Panc1 (cell line): ENCODE data around the gene HORMAD1.

Experiments
- POLR2AphosphoS5 ChIP-seq: IDR thresholded peaks from 2 replicates; pipeline ENCODE4 v1.6.1; 2012; ENCODE audit warnings: mild to moderate bottlenecking, low read depth, low read length, moderate library complexity
- TF ChIP-seq, protein P1 (sequence below): fragments of 450-650 bp; IDR thresholded peaks from 2 replicates; pipeline ENCODE4 v1.5.1; 2017; ENCODE audit warnings: mild to moderate bottlenecking
- TF ChIP-seq, protein P2 (sequence below), 2 experiments: IDR thresholded peaks; 2 replicates each; pipeline ENCODE4 v1.6.1; 2011 to 2012; ENCODE audit warnings: low read depth in 2 of 2, control low read depth in 1 of 2, low read length in 1 of 2, mild to moderate bottlenecking in 1 of 2, moderate library complexity in 1 of 2; ENCODE audit not compliant: insufficient read depth in 1 of 2

DNA sequence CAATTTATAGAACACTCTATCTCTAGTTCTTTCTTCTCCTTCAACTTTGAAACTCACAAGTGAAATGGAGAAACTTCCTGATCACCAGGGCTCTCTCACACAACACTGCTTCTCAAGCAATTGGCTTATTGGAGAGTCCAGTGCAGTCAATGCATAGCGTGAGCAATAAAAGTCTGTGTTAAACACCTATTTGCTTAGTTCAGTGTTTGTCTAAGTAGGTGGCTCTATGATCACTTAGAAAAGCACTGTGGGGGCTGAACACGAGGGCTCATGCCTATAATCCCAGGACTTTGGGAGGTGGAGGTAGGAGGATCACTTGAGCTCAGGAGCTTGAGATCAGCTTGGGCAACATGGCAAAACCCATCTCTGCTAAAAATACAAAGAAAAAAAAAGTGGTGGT, 32.7 kb upstream of the HORMAD1 start:
- TF ChIP-seq, protein P1, sequence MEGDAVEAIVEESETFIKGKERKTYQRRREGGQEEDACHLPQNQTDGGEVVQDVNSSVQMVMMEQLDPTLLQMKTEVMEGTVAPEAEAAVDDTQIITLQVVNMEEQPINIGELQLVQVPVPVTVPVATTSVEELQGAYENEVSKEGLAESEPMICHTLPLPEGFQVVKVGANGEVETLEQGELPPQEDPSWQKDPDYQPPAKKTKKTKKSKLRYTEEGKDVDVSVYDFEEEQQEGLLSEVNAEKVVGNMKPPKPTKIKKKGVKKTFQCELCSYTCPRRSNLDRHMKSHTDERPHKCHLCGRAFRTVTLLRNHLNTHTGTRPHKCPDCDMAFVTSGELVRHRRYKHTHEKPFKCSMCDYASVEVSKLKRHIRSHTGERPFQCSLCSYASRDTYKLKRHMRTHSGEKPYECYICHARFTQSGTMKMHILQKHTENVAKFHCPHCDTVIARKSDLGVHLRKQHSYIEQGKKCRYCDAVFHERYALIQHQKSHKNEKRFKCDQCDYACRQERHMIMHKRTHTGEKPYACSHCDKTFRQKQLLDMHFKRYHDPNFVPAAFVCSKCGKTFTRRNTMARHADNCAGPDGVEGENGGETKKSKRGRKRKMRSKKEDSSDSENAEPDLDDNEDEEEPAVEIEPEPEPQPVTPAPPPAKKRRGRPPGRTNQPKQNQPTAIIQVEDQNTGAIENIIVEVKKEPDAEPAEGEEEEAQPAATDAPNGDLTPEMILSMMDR = no peak
- no peak for TF ChIP-seq POLR2AphosphoS5
- TF ChIP-seq, protein P2, sequence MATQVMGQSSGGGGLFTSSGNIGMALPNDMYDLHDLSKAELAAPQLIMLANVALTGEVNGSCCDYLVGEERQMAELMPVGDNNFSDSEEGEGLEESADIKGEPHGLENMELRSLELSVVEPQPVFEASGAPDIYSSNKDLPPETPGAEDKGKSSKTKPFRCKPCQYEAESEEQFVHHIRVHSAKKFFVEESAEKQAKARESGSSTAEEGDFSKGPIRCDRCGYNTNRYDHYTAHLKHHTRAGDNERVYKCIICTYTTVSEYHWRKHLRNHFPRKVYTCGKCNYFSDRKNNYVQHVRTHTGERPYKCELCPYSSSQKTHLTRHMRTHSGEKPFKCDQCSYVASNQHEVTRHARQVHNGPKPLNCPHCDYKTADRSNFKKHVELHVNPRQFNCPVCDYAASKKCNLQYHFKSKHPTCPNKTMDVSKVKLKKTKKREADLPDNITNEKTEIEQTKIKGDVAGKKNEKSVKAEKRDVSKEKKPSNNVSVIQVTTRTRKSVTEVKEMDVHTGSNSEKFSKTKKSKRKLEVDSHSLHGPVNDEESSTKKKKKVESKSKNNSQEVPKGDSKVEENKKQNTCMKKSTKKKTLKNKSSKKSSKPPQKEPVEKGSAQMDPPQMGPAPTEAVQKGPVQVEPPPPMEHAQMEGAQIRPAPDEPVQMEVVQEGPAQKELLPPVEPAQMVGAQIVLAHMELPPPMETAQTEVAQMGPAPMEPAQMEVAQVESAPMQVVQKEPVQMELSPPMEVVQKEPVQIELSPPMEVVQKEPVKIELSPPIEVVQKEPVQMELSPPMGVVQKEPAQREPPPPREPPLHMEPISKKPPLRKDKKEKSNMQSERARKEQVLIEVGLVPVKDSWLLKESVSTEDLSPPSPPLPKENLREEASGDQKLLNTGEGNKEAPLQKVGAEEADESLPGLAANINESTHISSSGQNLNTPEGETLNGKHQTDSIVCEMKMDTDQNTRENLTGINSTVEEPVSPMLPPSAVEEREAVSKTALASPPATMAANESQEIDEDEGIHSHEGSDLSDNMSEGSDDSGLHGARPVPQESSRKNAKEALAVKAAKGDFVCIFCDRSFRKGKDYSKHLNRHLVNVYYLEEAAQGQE (IDR thresholded peaks at IDR 0.05; ENCODE audit: insufficient read depth in 1 of 2, low read depth in 2 of 2, low read length in 1 of 2) = no peak
